A549 (cell line): ENCODE measurements around the gene CYP4F3.

ENCODE experiments used
- MYC ChIP-seq: IDR thresholded peaks from 2 replicates; pipeline ENCODE4 v1.6.1; 2012; ENCODE audit warnings: mild to moderate bottlenecking, inconsistent platforms, low read length, improper control_type of control experiment, borderline replicate concordance
- REST ChIP-seq: fragments of 200-600 bp; sonication (generic); IDR thresholded peaks from 2 replicates; pipeline ENCODE4 v1.6.1; 2016; ENCODE audit warnings: antibody characterized with exemption, mild to moderate bottlenecking, moderate library complexity
- RFX5 ChIP-seq: fragments of 450-650 bp; IDR thresholded peaks from 2 replicates; pipeline ENCODE4 v1.7.1; 2014; ENCODE audit warnings: antibody characterized with exemption, mild to moderate bottlenecking, moderate library complexity
- TF ChIP-seq, protein P1 (sequence below): fragments of >200 bp; sonication (Bioruptor Twin); formaldehyde crosslinking; IDR thresholded peaks from 3 replicates; pipeline ENCODE4 v1.5.1; 2016

GRCh38 chr19:15679089-15679488, 38.4 kb downstream of the CYP4F3 start:
- TF ChIP-seq REST, result no peak
- TF ChIP-seq MYC, result no peak
- TF ChIP-seq, protein P1, sequence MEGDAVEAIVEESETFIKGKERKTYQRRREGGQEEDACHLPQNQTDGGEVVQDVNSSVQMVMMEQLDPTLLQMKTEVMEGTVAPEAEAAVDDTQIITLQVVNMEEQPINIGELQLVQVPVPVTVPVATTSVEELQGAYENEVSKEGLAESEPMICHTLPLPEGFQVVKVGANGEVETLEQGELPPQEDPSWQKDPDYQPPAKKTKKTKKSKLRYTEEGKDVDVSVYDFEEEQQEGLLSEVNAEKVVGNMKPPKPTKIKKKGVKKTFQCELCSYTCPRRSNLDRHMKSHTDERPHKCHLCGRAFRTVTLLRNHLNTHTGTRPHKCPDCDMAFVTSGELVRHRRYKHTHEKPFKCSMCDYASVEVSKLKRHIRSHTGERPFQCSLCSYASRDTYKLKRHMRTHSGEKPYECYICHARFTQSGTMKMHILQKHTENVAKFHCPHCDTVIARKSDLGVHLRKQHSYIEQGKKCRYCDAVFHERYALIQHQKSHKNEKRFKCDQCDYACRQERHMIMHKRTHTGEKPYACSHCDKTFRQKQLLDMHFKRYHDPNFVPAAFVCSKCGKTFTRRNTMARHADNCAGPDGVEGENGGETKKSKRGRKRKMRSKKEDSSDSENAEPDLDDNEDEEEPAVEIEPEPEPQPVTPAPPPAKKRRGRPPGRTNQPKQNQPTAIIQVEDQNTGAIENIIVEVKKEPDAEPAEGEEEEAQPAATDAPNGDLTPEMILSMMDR, result no peak
- TF ChIP-seq RFX5, result no peak
